PC-3 (cell line): ENCODE results near the gene GRK1.

ENCODE experiments used
- EZH2 ChIP-seq: fragments of 300-600 bp; sonication (generic); IDR thresholded peaks from one replicate; pipeline ENCODE4 v1.6.1; 2017; ENCODE audit warnings: antibody characterized with exemption, mild to moderate bottlenecking, low read length; ENCODE audit not compliant: unreplicated experiment
- EZH2phosphoT487 ChIP-seq: fragments of 300-600 bp; sonication (generic); IDR thresholded peaks from 2 replicates; pipeline ENCODE4 v1.6.1; 2018; ENCODE audit warnings: mild to moderate bottlenecking, antibody characterized with exemption, low read length, borderline replicate concordance
- TF ChIP-seq, protein P1 (sequence below): fragments of 300-600 bp; sonication (generic); conservative IDR thresholded peaks from 2 replicates; pipeline ENCODE4 v1.5.1; 2017; ENCODE audit warnings: antibody characterized with exemption, low read depth, mild to moderate bottlenecking, low read length

DNA sequence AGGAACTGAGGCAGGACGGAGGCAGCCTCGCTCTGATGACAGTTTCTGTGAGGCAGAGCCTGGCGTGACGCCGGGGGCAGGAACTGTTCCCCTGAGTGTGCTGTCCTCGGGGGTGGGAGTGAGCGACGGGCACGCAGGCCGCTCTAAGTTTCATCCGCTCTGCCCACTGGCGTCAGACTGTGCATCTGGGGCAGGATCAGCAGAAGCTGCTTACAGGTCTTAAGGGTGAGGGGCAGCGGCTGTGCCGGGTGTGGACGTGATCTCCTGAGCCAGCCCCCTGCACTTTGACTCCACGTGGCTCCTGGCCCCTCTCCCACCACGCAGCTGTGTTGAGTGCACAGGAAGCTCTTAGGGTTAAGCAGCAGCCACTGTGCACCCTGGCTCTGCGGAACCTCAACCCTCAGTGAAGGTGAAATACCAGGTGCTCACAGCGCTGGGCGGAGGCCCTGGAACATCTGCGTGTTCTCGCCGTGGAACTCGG, 1.5 kb downstream of the GRK1 start:
- TF ChIP-seq, protein P1, sequence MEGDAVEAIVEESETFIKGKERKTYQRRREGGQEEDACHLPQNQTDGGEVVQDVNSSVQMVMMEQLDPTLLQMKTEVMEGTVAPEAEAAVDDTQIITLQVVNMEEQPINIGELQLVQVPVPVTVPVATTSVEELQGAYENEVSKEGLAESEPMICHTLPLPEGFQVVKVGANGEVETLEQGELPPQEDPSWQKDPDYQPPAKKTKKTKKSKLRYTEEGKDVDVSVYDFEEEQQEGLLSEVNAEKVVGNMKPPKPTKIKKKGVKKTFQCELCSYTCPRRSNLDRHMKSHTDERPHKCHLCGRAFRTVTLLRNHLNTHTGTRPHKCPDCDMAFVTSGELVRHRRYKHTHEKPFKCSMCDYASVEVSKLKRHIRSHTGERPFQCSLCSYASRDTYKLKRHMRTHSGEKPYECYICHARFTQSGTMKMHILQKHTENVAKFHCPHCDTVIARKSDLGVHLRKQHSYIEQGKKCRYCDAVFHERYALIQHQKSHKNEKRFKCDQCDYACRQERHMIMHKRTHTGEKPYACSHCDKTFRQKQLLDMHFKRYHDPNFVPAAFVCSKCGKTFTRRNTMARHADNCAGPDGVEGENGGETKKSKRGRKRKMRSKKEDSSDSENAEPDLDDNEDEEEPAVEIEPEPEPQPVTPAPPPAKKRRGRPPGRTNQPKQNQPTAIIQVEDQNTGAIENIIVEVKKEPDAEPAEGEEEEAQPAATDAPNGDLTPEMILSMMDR, result no peak
- TF ChIP-seq EZH2phosphoT487 (no peak), EZH2 (no peak)
